WI38 (cell line): ENCODE measurements around the gene DEGS1.

ENCODE experiments used
- H3K4me3 ChIP-seq: 2 replicates; pipeline ENCODE4 v1.5.1; 2011; ENCODE audit warnings: low read depth, mild to moderate bottlenecking, control low read depth, low read length
- TF ChIP-seq, protein P1 (sequence below): IDR thresholded peaks from 2 replicates; pipeline ENCODE4 v1.5.1; 2012; ENCODE audit warnings: low read depth, mild to moderate bottlenecking, control low read depth, low read length

The DEGS1 gene

GRCh38 chr1:224180783-224181452 is 2.1 kb upstream of the DEGS1 start:
- TF ChIP-seq, protein P1, sequence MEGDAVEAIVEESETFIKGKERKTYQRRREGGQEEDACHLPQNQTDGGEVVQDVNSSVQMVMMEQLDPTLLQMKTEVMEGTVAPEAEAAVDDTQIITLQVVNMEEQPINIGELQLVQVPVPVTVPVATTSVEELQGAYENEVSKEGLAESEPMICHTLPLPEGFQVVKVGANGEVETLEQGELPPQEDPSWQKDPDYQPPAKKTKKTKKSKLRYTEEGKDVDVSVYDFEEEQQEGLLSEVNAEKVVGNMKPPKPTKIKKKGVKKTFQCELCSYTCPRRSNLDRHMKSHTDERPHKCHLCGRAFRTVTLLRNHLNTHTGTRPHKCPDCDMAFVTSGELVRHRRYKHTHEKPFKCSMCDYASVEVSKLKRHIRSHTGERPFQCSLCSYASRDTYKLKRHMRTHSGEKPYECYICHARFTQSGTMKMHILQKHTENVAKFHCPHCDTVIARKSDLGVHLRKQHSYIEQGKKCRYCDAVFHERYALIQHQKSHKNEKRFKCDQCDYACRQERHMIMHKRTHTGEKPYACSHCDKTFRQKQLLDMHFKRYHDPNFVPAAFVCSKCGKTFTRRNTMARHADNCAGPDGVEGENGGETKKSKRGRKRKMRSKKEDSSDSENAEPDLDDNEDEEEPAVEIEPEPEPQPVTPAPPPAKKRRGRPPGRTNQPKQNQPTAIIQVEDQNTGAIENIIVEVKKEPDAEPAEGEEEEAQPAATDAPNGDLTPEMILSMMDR: no peak
- H3K4me3 ChIP-seq: no peak overlapping the region

GRCh38 chr1:224181453-224181810 is 1.6 kb upstream of the DEGS1 start:
- TF ChIP-seq, protein P1: no peak
- H3K4me3 ChIP-seq: no peak overlapping the region

- H3K4me3 ChIP-seq: peak overlapping the region; percentile 87
- TF ChIP-seq, protein P1: no peak
These were observed 779 bp upstream of the DEGS1 start for GRCh38 chr1:224182057-224182865.

- TF ChIP-seq, protein P1: no peak
- H3K4me3 ChIP-seq: peak overlapping the region; percentile 87
These were observed 712 bp downstream of the DEGS1 start for GRCh38 chr1:224183591-224184312.

DNA sequence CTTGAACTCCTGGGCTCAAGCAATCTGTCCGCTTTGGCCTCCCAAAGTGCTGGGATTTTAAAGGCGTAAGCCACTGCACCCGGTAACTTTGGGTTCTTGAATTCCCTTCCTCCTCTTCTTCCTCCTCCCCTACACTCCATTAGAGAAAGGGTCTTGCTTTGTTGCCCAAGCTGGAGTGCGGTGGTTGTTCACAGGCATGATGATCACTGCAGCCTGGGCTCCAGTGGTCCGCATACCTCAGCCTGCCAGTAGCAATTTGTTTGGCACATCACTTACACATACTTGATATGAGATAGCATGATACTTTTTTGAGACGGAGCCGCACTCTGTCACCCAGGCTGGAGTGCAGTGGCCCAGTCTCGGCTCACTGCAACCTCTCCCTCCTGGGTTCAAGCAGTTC is 2.2 kb downstream of the DEGS1 start:
- no peak overlapping the region for H3K4me3 ChIP-seq
- TF ChIP-seq, protein P1: no peak

DNA sequence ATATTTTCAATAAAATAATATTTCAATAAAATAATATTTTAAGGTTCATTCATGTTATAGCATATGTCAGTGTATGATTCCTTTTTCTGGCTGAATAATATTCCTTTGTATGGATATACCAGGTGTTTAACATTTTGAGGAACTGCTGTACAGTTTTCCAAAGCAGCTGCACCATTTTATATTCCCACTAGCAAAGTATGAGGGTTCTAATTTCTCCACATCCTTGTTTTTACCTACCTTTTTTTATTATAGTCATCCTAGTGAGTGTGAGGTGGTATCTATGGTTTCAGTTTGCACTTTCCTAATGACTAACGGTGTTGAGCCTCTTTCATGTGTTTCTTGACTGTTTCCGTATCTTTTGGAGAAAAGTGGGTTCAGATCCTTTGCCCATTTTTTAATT is 5.2 kb downstream of the DEGS1 start:
- TF ChIP-seq, protein P1: no peak
- H3K4me3 ChIP-seq: no peak overlapping the region
